ENCODE measurements around the gene YIPF3.
"Not testable (repeated sequence)": the region's sequence is repeated elsewhere in the genome, so short reads cannot be mapped to it uniquely, and the experiment has no call there.

The YIPF3 gene

DNA sequence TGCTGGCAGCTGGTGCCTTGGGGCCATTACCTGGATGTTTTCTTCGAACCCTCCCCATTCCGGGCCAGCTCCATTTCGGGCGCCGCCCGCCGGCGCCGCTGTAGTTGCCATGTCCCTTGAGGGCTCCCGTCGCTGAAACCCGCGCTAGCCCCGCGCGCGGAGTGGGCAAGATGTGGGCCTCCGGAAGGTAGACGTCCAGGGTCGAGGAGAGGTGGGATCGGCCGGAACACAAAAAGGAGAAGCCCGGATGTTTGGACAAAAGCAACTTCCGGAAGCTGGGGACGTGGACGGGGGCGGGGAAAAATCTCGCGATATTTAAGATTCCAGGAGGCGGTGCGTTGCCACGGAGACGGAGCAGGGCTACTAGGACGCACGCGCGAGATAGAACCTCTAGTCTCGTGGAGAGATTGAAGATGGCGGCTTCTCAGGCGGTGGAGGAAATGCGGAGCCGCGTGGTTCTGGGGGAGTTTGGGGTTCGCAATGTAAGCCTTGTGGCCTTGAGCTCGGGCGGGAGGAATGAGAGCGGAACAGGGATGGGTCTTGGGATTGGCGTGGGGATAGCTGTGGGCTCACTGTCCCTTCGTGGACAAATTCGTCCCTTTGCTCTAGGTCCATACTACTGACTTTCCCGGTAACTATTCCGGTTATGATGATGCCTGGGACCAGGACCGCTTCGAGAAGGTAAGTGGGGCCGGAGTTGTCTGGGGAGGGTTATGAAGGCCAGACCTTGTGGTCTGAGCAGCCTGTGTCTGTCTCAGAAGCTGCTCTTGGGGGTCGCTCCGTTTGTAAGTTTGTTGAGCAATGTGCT lies at the start of gene YIPF3, which contains the start of gene POLR1C:
Gene YIPF3, minus strand, starts transcription at position 230 of the 808 bp plus-strand sequence. Its CDS starts 119 bp downstream, at position 111.
Gene POLR1C, plus strand, starts transcription at position 393 of the 808 bp plus-strand sequence. Its CDS starts 21 bp downstream, at position 414.
- DNase-seq: peak; percentile 97 to 98

DNA sequence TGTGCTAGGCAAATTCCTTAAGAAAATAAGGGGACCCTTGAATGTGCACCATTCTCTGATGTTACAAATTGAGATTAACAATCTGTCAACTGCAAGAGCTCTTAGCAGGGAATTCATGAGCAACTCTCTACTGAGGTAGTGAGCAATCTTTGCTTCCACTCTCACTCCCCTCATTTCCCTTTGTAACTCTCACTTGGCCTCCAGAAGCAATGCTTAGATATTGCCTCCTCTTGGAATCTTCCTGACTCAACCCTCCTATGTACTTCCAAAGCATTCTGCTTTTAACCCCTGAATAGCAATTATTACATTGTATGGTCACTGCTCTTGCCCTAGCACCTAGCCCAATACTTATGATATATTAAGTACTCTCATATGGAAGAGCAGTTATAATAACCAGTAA lies 42.6 kb upstream of the YIPF3 start:
- no peak for DNase-seq

DNA sequence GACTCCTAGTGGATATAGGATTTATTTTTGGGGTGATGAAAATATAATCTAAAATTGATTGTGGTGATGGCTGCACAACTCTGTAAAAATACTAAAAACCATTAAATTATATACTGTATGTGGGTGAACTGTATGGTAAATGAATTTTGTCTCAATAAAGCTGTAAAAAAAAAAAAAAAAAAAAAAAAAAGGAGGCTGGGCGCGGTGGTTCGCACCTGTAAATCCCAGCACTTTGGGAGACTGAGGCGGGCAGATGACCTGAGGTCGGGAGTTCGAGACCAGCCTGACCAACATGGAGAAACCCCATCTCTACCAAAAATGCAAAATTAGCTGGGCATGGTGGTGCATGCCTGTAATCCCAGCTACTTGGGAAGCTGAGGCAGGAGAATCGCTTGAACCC lies 40.9 kb upstream of the YIPF3 start:
- DNase-seq: not testable (repeated sequence)

DNA sequence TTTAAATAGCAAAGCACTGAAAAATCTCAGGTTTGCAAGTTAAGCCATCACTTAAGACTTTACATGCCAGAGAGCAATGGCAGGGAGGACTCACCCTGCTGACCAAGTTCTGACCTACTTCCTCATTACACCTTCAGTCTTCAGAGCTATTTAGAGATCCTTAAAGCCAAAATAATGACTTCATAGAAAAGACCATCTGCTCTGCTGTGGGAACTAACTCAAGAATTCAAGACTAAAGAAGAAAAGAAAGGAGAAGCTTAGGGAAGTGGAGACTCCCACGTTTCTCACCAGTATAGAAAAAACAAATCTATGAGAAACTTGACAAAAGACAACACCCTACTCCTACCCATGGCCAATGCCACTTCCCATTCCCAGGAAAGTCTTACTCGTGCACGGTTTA lies 30.5 kb upstream of the YIPF3 start:
- no peak for DNase-seq

DNA sequence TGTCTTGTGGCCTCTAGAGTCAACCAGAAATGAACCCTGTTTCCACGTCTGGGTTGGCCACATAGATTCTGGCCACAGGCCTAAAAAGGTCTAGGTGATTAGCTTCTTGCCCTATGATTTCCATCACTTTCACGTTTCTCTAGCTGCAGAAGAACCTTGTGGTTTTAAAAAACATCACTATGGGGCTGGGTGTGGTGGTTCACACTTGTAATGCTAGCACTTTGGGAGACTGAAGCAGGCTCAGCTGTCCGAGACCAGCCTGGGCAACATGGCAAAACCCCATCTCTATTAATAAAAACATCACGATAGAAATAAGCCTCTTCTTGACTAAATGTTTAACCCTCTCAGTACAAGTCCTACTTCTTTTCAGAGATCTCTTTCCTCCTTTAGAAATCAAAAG lies 27.7 kb upstream of the YIPF3 start:
- no peak for DNase-seq

DNA sequence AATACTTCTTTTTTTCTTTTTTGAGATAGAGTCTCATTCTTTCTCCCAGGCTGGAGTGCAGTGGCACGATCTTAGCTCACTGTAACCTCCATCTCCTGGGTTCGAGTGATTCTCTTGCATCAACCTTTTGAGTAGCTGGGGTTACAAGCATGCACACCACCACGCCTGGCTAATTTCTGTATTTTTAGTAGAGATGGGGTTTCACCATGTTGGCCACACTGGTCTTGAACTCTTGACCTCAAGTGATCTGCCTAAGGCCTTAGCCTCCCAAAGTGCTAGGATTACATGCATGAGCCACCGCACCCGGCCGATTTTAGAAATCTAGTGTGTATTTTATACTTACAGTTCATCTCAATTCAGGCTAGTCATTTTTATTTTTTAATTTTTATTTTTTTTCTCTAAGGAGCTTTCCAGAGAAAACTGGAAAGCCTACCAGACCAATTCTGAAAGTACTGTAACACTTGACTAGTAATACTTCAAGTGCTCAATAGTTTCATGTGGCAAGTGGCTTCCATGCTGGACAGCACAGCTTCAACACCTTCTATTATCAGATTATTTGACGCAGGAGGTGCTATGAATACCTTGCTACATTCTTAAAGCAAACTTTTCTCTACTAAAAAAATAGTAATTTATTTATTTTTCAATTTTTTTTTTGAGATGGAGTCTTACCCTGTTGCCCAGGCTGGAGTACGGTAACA lies 25.2 kb upstream of the YIPF3 start:
- DNase-seq: no peak

DNA sequence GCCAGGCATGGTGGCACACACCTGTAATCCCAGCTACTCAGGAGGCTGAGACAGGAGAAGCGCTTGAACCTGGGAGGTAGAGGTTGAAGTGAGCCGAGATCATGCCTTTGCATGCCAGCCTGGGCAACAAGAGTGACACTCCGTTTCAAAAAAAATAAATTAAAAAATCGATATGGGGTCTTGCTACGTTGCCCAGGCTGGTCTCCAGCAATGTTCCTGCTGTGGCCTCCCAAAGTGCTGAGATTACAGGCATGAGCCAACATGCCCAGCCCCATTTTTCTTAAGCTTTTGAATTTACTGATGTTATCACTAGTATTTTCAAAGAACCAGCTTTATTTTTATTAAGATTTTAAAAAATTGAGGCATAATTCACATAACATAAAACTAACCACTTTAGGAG lies 23.8 kb upstream of the YIPF3 start:
- no peak for DNase-seq

DNA sequence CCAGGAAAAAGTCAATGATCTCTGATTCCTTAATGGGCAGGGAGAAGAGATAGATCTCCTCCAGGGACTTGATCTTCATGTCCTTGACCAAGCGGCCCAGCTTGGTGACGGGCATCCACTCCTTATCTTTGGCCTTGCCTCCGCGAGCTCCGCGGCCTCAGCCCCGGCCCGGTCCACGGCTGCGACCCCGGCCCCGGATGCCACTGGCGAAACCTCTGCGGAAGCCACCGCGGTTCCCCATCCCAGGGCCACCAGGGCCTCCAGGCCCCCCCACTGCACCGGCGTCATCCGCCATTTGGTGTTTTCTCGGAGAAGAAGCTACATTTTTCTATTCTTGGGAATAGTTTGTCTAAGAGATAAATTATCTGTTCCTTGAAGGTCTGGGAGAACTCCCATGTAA lies 22.7 kb upstream of the YIPF3 start:
- not testable (repeated sequence) for DNase-seq

DNA sequence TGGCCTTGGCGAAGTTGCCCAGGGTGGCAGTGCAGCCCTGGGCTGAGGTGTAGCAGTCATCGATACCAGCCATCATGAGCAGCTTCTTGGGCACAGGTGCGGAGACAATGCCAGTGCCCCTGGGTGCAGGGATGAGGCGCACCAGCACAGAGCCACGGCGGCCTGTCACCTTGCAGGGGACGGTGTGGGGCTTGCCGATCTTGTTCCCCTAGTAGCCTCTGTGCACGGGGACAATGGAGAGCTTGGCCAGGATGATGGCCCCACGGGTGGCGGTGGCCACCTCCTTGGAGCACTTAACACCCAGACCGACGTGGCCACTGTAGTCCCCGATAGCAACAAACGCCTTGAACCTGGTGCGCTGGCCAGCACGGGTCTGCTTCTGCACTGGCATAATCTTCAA lies 22.3 kb upstream of the YIPF3 start:
- not testable (repeated sequence) for DNase-seq

DNA sequence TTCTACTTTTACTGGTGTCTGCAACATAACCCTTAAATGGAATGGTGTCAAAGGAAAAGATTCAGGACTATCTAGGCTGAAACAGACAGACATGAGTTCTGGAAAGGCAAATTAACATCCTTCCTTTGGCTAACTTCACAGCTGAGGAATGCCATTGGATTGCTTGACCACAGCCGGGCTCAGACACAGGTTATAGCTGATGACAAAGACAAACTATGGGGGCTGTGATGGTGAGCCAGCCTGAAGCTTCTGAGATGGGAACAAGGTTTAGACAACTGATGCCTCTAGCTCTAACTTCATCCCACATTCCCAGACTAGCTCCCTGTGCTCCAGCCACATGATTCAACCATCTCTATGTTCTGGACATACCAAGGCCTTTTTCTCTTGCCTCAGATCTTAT lies 15.5 kb upstream of the YIPF3 start:
- no peak for DNase-seq

DNA sequence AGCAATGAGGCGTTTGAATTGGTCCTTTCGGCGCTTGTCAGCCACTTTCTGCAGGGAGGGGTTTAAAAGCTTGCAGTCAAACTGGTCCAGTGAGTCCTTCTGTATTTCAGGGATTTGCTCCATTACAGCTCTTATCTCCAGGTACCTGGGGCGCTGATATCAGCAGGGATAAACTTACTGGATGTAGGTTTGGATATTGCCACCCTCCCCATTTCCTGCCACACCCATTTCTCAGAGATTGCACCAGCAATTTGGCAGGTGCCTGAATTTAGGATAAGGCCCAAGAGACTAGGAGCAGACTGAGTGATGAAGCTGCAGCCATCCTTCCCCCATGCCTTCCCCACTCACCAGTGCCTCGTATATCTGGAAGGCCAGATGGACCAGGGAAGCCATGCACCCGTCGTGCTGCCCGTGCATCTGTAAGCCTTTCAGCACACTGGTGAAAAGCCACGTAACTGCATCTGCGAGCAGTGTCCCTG lies 7.8 kb upstream of the YIPF3 start:
- no peak for DNase-seq

DNA sequence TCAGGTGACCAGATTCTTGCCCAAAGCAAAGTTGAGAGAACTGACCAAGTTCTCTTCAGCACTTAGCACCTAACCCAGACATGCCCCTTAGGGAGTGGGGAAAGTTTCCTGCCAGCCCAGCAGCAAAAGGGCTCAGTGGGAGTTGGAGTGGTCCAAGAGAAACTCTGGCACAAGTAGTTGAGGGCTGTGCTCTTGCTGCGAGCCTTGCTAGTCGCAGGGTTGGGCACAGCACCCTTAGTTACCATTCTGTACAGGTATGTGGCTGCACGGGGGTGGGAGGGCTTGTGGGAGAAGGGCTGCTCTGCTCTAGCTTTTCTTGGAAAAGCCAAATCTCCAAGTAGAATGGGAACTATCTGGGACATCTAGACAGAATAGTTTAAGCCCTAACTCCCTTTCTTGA lies 6.6 kb upstream of the YIPF3 start:
- DNase-seq: no peak

DNA sequence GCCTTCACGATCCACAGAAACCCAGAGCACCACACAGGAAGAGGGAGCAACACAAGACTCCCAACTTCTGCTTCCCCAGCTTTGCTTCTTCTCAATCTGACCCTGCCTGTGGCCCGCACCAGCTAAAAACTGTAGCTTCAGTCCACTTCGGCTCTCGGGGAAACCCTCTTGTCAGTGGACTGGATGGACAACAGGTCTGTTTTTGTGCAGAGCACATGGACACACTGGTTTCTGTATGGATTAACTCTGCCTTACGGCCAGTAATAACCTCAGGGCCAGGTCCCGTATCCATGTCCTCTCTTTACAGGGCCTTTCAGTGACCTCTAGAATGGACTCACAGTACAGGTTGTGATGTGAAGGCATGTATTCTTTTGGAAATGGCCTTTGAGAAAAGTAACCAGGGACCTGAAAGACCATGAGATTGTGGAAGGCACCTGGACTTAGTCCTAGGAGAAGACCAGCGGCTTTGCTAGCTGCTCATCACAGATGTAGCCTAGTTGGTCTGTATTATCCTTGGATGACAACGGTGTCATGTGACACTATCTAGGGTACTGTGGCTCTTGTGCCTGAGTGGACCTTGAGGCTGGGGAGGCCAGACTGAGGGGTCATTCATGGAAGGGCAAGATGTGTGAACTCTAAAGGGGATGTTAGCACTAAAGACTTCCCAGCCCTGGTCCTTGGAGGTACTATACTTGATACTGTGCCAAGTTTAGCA lies 6.0 kb upstream of the YIPF3 start:
- DNase-seq: no peak

DNA sequence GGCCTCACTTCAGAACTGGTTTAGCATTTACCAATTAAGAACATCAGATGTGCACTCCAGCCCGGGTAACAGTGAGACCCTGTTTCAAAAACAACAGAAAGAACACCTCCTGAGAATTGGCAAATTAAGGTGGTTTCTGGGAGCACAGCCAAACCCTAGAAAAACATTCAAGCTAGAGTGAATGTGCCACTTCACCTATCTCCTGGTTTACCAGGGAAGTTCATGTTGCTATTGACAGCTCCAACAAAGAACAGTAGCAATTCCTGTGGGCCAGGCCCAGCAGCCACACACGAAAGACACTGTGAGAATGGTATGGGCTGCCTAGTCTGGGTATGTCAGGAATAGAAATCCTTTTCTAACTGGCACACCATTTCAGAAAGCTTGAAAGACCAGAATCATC lies 5.1 kb upstream of the YIPF3 start:
- no peak for DNase-seq

DNA sequence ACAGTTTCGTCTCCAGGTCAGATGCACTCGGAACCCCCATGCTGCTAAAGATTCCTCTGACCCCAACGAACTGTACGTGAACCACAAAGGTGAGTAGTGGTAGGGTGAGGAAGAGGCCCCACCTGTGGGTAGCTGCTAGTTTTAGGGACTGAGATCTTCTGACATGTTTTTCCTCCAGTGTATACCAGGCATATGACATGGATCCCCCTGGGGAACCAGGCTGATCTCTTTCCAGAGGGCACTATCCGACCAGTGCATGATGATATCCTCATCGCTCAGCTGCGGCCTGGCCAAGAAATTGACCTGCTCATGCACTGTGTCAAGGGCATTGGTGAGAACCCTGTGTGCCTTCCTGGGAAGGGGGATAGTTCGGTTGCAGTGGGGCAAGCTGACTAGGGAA lies 3.4 kb upstream of the YIPF3 start:
- DNase-seq: no peak

DNA sequence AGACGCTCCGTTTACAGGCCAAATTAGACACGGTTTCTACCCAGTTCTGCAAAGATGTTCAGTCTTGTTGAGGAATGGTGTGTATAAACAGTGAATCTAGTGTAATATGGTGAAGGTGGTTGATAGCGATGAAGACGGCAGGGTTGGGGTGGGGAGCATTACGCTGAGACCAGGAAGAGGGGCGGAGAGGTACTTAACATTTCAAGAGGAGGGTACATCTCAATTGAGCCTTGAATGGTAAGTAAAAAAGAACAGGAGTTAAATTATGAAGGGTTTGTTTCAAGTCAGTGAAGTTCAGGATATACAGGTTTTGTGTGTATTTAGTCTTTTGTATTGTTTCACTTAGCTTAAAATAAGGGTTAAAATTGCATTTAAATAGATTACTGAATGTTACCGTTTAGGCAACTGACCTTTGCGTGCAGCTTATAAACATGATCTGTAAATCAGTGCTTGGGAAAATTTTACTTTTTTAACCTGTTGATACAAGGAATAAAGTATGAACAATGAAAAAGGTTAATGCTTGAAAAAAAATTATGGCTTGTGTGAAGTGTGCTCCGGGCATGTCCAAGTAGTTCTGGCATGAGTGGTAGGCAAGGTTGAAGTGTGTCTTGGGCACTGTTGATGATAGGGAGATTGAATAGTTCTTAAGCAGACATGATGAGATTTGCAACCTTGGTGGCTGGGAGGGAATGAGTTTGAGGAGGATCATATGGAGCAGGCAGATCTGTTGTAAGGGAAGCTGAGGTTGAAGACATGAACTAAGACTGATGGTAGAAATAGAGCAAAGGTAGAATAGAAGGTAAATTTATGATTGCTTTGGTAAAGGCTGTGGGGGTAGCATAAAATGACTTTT lies 1.0 kb upstream of the YIPF3 start:
- DNase-seq: no peak

DNA sequence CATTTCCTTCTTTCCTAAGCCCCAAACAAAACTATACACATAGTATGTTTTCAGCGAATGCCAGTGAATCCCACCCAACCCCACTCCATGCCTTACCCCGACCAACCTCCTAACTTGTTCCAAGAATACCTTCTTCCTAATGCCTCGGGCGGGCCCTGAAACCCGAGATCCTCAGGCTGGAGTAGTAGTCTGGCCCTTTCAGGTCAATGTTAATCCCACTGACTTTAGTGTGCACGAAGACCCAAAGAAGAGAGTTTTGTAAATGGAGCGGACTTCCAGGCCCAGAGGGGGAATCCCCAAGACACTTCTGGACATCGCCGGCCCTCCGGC lies 394 bp downstream of the YIPF3 start:
- DNase-seq: no peak

DNA sequence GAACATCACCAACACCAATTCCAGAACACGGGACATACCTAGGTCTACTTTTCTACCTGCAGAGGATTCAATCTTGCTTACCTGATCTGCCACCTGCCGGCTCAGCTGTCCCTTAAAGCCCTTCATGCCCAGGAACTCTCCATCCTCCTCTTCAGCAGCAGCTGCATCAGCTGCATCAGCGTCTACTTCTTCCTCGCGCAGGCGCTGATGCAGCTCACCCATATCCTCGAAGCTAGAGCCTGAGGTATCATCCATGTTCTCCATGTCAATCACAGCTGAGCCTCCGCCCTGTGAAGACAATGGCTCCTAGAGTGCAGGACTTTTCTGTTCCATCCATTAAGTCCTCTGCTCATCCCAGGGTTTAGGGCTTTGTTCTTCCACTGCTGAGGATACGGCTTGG lies 918 bp downstream of the YIPF3 start:
- no peak for DNase-seq

DNA sequence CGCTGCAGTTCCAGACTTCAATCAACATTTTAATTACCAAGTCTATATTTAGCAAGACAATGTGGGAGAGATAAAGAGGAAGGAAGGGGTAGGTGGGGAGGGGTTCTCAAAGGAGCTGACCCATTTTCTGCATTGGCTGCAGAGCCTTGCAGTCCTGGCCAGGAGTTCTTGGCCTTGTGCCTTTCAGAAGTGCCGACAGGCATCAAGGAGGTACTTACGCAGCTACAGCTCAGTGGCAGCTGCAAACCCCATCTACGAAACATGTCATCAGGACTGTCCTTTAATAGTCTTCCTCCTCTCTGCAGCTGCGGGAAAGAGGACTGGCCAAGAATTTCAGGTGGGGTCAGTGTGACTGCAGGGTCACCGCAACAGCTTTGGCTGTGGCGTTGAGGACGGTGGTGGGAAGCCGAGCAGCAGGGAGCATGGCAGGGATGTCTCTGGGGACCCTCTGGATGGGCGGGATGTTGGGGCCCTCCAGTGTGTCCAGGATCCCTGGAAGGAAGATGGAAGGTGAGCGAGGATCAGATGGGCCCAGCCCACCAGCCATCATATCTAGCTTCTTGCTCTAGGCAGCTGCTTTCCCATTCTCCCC lies 4.8 kb downstream of the YIPF3 start:
- no peak for DNase-seq

DNA sequence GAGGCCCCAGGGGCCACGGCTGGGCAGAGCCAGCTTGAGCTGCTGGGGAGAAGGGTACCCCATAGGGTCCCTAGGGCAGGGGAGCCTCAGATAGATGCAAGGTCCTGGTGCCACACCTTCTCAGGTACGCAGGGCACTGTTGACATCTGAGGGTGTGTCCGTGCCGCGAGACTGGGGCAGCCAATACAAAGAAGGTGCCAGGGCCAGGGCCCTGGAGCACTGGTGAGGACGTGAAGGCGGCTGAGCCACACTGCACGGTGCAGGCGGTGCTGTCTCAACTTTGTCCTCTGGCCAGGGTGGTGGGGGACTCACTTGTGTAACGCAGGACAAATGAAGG lies 5.9 kb downstream of the YIPF3 start:
- no peak for DNase-seq

DNA sequence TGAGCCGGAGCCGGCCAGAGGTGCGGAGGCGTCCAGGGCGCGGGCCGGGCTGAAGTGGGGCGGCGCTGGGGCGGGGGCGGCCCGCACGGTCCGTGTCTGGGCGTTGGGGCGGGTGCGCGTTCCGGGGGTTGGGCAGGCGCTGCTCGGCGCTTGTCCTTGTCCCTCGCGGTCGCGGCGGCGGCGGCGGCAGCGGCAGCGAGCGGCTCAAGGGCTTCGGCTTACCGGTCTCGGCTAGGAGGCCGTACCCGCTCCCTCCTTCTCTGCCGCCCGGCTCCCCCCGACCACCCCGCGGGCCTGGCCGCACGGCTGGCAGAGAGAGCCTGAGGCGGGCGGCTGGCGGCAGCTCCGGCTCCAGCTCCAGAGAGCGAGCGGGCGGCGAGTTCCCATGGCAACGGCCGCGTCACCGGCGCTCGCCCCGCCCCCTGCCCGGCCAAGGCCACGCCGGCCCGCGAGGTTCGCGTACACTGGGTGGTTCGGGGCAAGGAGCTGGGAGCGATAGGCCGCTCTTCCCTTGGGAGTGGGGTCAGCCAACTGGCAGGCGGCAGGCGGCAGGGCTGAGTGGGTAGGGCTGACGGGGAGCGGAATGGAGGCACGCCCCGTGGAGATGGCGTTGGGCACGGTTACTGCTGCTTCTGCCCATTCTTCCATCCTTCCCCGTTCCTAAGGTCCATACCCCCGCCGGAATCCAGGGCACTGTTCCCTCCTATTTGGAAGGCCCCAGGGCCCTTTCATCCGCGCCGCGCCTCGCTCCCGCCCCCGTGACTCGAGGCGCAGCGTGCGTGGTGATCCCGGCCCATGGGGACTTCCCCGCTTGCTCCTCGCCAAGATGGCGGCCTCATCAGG lies 6.5 kb downstream of the YIPF3 start, which contains the start of gene LRRC73:
Gene LRRC73, minus strand, starts transcription at position 363 of the 843 bp plus-strand sequence. CDS start 561 bp downstream, outside the sequence.
- DNase-seq: peak in 1 of 2 experiments; percentile 72

Data from SW 1271 (cell line).